Nephron progenitor cell (in vitro differentiated cells): ENCODE measurements around the gene CCDC88C.

ENCODE experiments used
- DNase-seq: peaks from one replicate; pipeline ENCODE4 v3.0.0; 2021
- H3K27ac Mint-ChIP-seq: 2 replicates; pipeline ENCODE4 v1.8.0; 2021; ENCODE audit warnings: mild to moderate bottlenecking, moderate library complexity, mixed read lengths
- H3K27me3 Mint-ChIP-seq: 2 replicates; pipeline ENCODE4 v1.8.0; 2021; ENCODE audit warnings: mild to moderate bottlenecking, low read depth, mixed read lengths; ENCODE audit not compliant: poor library complexity
- H3K36me3 Mint-ChIP-seq: 2 replicates; pipeline ENCODE4 v1.8.0; 2021; ENCODE audit warnings: low read depth, mixed read lengths
- H3K4me1 Mint-ChIP-seq: 2 replicates; pipeline ENCODE4 v1.8.0; 2021; ENCODE audit warnings: mixed read lengths
- H3K4me3 Mint-ChIP-seq: 2 replicates; pipeline ENCODE4 v1.8.0; 2021; ENCODE audit warnings: mild to moderate bottlenecking, moderate library complexity, mixed read lengths
- H3K9me3 Mint-ChIP-seq: 2 replicates; pipeline ENCODE4 v1.8.0; 2021; ENCODE audit warnings: mild to moderate bottlenecking, moderate library complexity, mixed read lengths
- CTCF ChIP-seq: fragments of 200-600 bp; sonication (generic); IDR thresholded peaks from 2 replicates; pipeline ENCODE4 v1.5.0; 2021; ENCODE audit warnings: antibody characterized with exemption

The CCDC88C gene

GRCh38 chr14:91367173-91368171 is 50.1 kb downstream of the CCDC88C start:
- Mint-ChIP-seq H3K27me3 (peaks cover 8% of the 10 kb centered on the region), H3K9me3 (no peaks in the 10 kb centered on the region), H3K27ac (peak overlapping the region; percentile 24), H3K4me1 (peaks cover 64% of the 10 kb centered on the region), H3K4me3 (no peak overlapping the region), H3K36me3 (no peaks in the 10 kb centered on the region)
- DNase-seq, result no peak
- no peak for TF ChIP-seq CTCF

GRCh38 chr14:91366749-91367148 is 50.9 kb downstream of the CCDC88C start:
- Mint-ChIP-seq H3K4me1 (peaks cover 62% of the 10 kb centered on the region), H3K36me3 (no peaks in the 10 kb centered on the region), H3K27me3 (peaks cover 8% of the 10 kb centered on the region), H3K4me3 (no peak overlapping the region), H3K9me3 (no peaks in the 10 kb centered on the region), H3K27ac (no peak overlapping the region)
- TF ChIP-seq CTCF, result no peak
- no peak for DNase-seq

- Mint-ChIP-seq H3K4me3 (no peak overlapping the region), H3K36me3 (no peaks in the 10 kb centered on the region), H3K9me3 (no peaks in the 10 kb centered on the region), H3K27ac (peak overlapping the region; percentile 62), H3K27me3 (peaks cover 8% of the 10 kb centered on the region), H3K4me1 (peaks cover 65% of the 10 kb centered on the region)
- DNase-seq, result no peak
- TF ChIP-seq CTCF, result no peak
These were observed 52.1 kb downstream of the CCDC88C start for GRCh38 chr14:91365552-91365951.

GRCh38 chr14:91364524-91365270 is 52.9 kb downstream of the CCDC88C start:
- Mint-ChIP-seq H3K4me3 (no peak overlapping the region), H3K9me3 (no peaks in the 10 kb centered on the region), H3K27me3 (peaks cover 8% of the 10 kb centered on the region)

GRCh38 chr14:91363776-91364523 is 53.7 kb downstream of the CCDC88C start:
- TF ChIP-seq CTCF, result no peak
- H3K9me3 Mint-ChIP-seq, result no peaks in the 10 kb centered on the region
- no peak overlapping the region for H3K27ac Mint-ChIP-seq
- DNase-seq, result no peak
- peaks cover 5% of the 10 kb centered on the region for H3K36me3 Mint-ChIP-seq
- no peak overlapping the region for H3K4me3 Mint-ChIP-seq
- H3K4me1 Mint-ChIP-seq, result peaks cover 60% of the 10 kb centered on the region
- H3K27me3 Mint-ChIP-seq, result peaks cover 8% of the 10 kb centered on the region

More at GRCh38 chr14:91364524-91365270, 52.9 kb downstream of the CCDC88C start:
- Mint-ChIP-seq H3K27ac (no peak overlapping the region), H3K4me1 (peaks cover 63% of the 10 kb centered on the region), H3K36me3 (no peaks in the 10 kb centered on the region)
- no peak for DNase-seq
- no peak for TF ChIP-seq CTCF
